ENCODE results near the gene IGF2BP2. TPM values are rescaled to one million over a fixed set of nuclear protein-coding genes. Genes with fewer than 3 reads are reported as not detected.

The IGF2BP2 gene
- total and polyA plus RNA-seq, 9 of the 15 experiments (the other 6 are each of a cell fraction or from before 2014, with no cell fraction given) = 3.2 to 59.6 (median 30.5) TPM

GRCh38 chr3:185815391-185816282 lies 9.2 kb downstream of the IGF2BP2 start (continued):
- TF ChIP-seq VEZF1 (CRISPR knock-in tag; IDR thresholded peaks at IDR 0.05) = peak; percentile 26; the same call in 1 of the 2 replicates
- TF ChIP-seq NFRKB (IDR thresholded peaks at IDR 0.05; ENCODE audit: low read depth) = no peak
- TF ChIP-seq MGA (IDR thresholded peaks at IDR 0.05) = peak; percentile 42
- no peak for TF ChIP-seq HDGF (IDR thresholded peaks at IDR 0.05)
- no peak for TF ChIP-seq PTBP1 (IDR thresholded peaks at IDR 0.05; ENCODE audit: low read depth, low read length)
- TF ChIP-seq SPI1 (IDR thresholded peaks at IDR 0.05; ENCODE audit: borderline replicate concordance, low read depth, low read length) = peak; percentile 75
- TF ChIP-seq SREBF1 (IDR thresholded peaks at IDR 0.05; ENCODE audit: borderline replicate concordance, low read depth, low read length) = no peak
- TF ChIP-seq FOXJ3 (CRISPR knock-in tag; IDR thresholded peaks at IDR 0.05) = no peak
- TF ChIP-seq ZNF395 (CRISPR knock-in tag; IDR thresholded peaks at IDR 0.05) = no peak
- TF ChIP-seq NCOR1 (IDR thresholded peaks at IDR 0.05) = peak; percentile 54; the same call in 1 of the 2 replicates
- TF ChIP-seq ZNF589 (CRISPR knock-in tag; IDR thresholded peaks at IDR 0.05; ENCODE audit: low read depth) = peak; percentile 56; the same call in 1 of the 2 replicates
- peak; percentile 66 for TF ChIP-seq MEIS2 (IDR thresholded peaks at IDR 0.05; ENCODE audit: partially characterized antibody)
